ENCODE results near the gene TPT1. TPM values are rescaled to one million over a fixed set of nuclear protein-coding genes. Genes with fewer than 3 reads are reported as not detected.
A peak's percentile ranks its signal among the peaks of the same experiment; 100 is the strongest.

Gene TPT1
- total RNA-seq, 2 donors from 2014 or later: 1,254 to 1,787 TPM

DNA sequence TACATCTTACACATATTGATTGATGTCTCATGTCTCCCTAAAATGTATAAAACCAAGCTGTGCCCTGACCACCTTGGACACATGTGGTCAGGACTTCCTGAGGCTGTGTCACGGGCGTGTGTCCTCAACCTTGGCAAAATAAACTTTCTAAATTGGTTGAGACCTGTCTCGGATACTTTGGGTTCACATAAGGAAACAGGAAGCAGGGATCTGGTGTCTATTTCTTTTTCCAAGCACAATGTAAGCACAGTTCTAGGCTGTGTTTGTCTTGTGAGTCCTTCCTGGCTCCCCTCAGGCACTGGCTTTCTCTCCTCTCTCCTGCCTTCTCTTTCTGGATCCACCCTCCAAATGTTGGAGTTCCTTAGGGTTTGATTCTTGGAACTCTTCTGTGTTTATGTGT, 27.6 kb upstream of the TPT1 start:
- no peaks in the 10 kb centered on the region for H3K9me3 ChIP-seq
- no peaks in the 10 kb centered on the region for H3K27me3 ChIP-seq
- TF ChIP-seq CTCF (IDR thresholded peaks at IDR 0.05) (no peak), POLR2A (IDR thresholded peaks at IDR 0.05) (no peak)
- DNase-seq (no peak), ATAC-seq (no peak)
- no peak overlapping the region for H3K4me3 ChIP-seq
- no peak overlapping the region for H3K27ac ChIP-seq
- WGBS, 2 donors: 40 to 59% methylated on average over 3 of the region's 3 CpGs
- intact Hi-C loops (cut with DNase I): loop anchor here (10.0 kb wide), 1 partner anchor 136 kb away; no protein-coding TSS in a partner anchor
- peaks cover 17% of the 10 kb centered on the region for H3K4me1 ChIP-seq
- H3K36me3 ChIP-seq (replicated peaks in 1 of 2; ENCODE audit: insufficient read depth in 1 of 2, low read depth in 2 of 2): no peaks in the 10 kb centered on the region

DNA sequence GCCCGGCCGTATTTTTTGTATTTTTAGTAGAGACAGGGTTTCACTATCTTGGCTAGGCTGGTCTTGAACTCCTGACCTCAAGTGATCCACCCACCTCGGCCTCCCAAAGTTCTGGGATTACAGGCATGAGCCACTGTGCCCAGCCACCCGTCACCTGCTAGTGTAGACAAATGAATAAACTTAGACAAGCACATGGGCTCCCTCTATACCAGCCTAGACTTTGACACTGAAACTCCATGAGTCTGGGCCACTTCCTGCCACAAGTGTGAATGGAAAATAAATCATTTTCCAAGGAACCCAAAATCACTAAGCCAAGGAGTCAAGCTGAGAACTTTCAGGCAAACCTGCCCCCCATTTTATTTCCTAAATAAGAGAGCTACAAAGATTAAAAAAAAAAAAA, 27.0 kb upstream of the TPT1 start:
- Histone ChIP-seq H3K4me3 (no peak overlapping the region), H3K27me3 (no peaks in the 10 kb centered on the region), H3K4me1 (peaks cover 14% of the 10 kb centered on the region), H3K9me3 (no peaks in the 10 kb centered on the region), H3K36me3 (replicated peaks in 1 of 2; ENCODE audit: insufficient read depth in 1 of 2, low read depth in 2 of 2) (no peaks in the 10 kb centered on the region), H3K27ac (no peak overlapping the region)
- intact Hi-C loops (cut with DNase I): loop anchor here (10.0 kb wide), 1 partner anchor 137 kb away; no protein-coding TSS in a partner anchor
- ATAC-seq (no peak), DNase-seq (no peak)
- WGBS, 2 donors: 71 to 76% methylated on average over 4 of the region's 4 CpGs
- TF ChIP-seq CTCF (IDR thresholded peaks at IDR 0.05) (no peak), POLR2A (IDR thresholded peaks at IDR 0.05) (no peak)

GRCh38 chr13:45367358-45367757, 26.4 kb upstream of the TPT1 start:
- 56 to 62% methylated on average over 2 of the region's 2 CpGs for WGBS, 2 donors
- ATAC-seq (no peak), DNase-seq (peak; percentile 24 to 70 (median 48))
- H3K36me3 ChIP-seq (replicated peaks in 1 of 2; ENCODE audit: insufficient read depth in 1 of 2, low read depth in 2 of 2): no peaks in the 10 kb centered on the region
- no peak for TF ChIP-seq CTCF (IDR thresholded peaks at IDR 0.05)
- TF ChIP-seq POLR2A (IDR thresholded peaks at IDR 0.05): no peak
- H3K4me3 ChIP-seq: no peak overlapping the region
- no peaks in the 10 kb centered on the region for H3K9me3 ChIP-seq
- intact Hi-C loops (cut with DNase I): loop anchor here (10.0 kb wide), 1 partner anchor 137 kb away; no protein-coding TSS in a partner anchor
- peaks cover 8% of the 10 kb centered on the region for H3K4me1 ChIP-seq
- no peak overlapping the region for H3K27ac ChIP-seq
- no peaks in the 10 kb centered on the region for H3K27me3 ChIP-seq

DNA sequence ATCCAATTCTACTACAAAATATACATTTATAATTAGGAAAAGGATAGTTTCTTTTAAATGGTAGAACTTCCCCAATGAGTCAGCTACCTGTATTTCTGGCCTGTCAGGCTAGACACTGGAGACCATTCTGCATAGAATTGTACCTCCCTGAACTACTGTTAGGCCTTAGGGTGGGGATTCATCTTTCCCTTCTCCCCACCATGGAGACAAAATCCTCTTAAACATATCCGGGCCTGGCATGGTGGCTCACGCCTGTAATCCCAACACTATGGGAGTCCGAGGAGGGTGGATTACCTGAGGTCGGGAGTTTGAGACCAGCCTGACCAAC, 24.5 kb upstream of the TPT1 start:
- H3K4me3 ChIP-seq: no peak overlapping the region
- H3K9me3 ChIP-seq: no peaks in the 10 kb centered on the region
- ATAC-seq: no peak
- intact Hi-C loops (cut with DNase I): loop anchor here (10.0 kb wide), 1 partner anchor 139 kb away; no protein-coding TSS in a partner anchor
- TF ChIP-seq POLR2A (IDR thresholded peaks at IDR 0.05) (no peak), CTCF (IDR thresholded peaks at IDR 0.05) (no peak)
- H3K27me3 ChIP-seq: no peaks in the 10 kb centered on the region
- H3K4me1 ChIP-seq: no peaks in the 10 kb centered on the region
- H3K36me3 ChIP-seq (replicated peaks in 1 of 2; ENCODE audit: insufficient read depth in 1 of 2, low read depth in 2 of 2): no peaks in the 10 kb centered on the region
- no peak for DNase-seq
- no peak overlapping the region for H3K27ac ChIP-seq
- 94 to 100% methylated on average over 4 of the region's 4 CpGs for WGBS, 2 donors

GRCh38 chr13:45364876-45365557, 24.0 kb upstream of the TPT1 start:
- Histone ChIP-seq H3K27ac (no peak overlapping the region), H3K4me1 (no peaks in the 10 kb centered on the region), H3K27me3 (no peaks in the 10 kb centered on the region), H3K36me3 (replicated peaks in 1 of 2; ENCODE audit: insufficient read depth in 1 of 2, low read depth in 2 of 2) (no peaks in the 10 kb centered on the region), H3K9me3 (no peaks in the 10 kb centered on the region), H3K4me3 (no peak overlapping the region)
- 89 to 93% methylated on average over 10 of the region's 10 CpGs for WGBS, 2 donors
- intact Hi-C loops (cut with DNase I): loop anchor here (10.0 kb wide), 1 partner anchor 140 kb away; no protein-coding TSS in a partner anchor
- ATAC-seq (no peak), DNase-seq (no peak)
- TF ChIP-seq CTCF (IDR thresholded peaks at IDR 0.05) (no peak), POLR2A (IDR thresholded peaks at IDR 0.05) (no peak)
